OCI-LY7 (cell line): ENCODE data around the gene LHFPL2. TPM values are rescaled to one million over a fixed set of nuclear protein-coding genes. Genes with fewer than 3 reads are reported as not detected.

Experiments used
- BruUV-seq: library from RNA; stranded (reverse); fragments of 400-500 nt; replicated peaks from 2 replicates; lab custom pipeline; 2021; lab: Mats Ljungman, UMichigan
- CTCF ChIA-PET: fragments of 300-600 bp; sonication (Branson Sonifier 250); formaldehyde crosslinking; loops from one replicate; lab custom pipeline; 2022; ENCODE audit warnings: antibody characterized with exemption; ENCODE audit not compliant: unreplicated experiment; lab: Charles Lee
- POLR2A ChIA-PET: fragments of 300-600 bp; sonication (Branson Sonifier 250); formaldehyde crosslinking; loops from one replicate; lab custom pipeline; 2022; ENCODE audit warnings: antibody characterized with exemption; lab: Charles Lee
- DNase-seq: peaks from one replicate; pipeline ENCODE4 v3.0.0-alpha.2; 2015; ENCODE audit warnings: low spot score
- H2AFZ ChIP-seq: fragments of 200-600 bp; sonication (generic), shearing (Covaris generic); 2 replicates; pipeline ENCODE4 v1.6.1; 2014; ENCODE audit warnings: mild to moderate bottlenecking, antibody characterized with exemption, low read length, moderate library complexity
- H3K27ac ChIP-seq: fragments of 200-600 bp; sonication (generic); 2 replicates; pipeline ENCODE4 v1.5.1; 2014; ENCODE audit warnings: mixed run types, low read depth, mild to moderate bottlenecking, moderate library complexity, low read length, inconsistent platforms; ENCODE audit not compliant: poor library complexity, severe bottlenecking
- H3K36me3 ChIP-seq: fragments of 200-600 bp; sonication (generic); 2 replicates; pipeline ENCODE4 v1.6.1; 2014; ENCODE audit warnings: mild to moderate bottlenecking, antibody characterized with exemption, low read length, moderate library complexity, mixed read lengths; ENCODE audit not compliant: insufficient read depth
- H3K4me1 ChIP-seq: fragments of 200-600 bp; sonication (generic); 2 replicates; pipeline ENCODE4 v1.5.1; 2014; ENCODE audit warnings: mild to moderate bottlenecking, low read length; ENCODE audit not compliant: insufficient read depth, poor library complexity, severe bottlenecking
- H3K4me2 ChIP-seq: fragments of 200-600 bp; sonication (generic); 2 replicates; pipeline ENCODE4 v1.6.1; 2014; ENCODE audit warnings: mild to moderate bottlenecking, low read length
- H3K4me3 ChIP-seq: fragments of 200-600 bp; sonication (generic); 2 replicates; pipeline ENCODE4 v1.5.1; 2014; ENCODE audit warnings: mild to moderate bottlenecking, low read depth, low read length; ENCODE audit not compliant: poor library complexity, severe bottlenecking
- H3K79me2 ChIP-seq: fragments of 200-600 bp; sonication (generic); 2 replicates; pipeline ENCODE4 v1.6.1; 2016; ENCODE audit warnings: low read depth, mild to moderate bottlenecking, low read length, moderate library complexity, mixed read lengths; ENCODE audit not compliant: insufficient read depth
- H3K9me2 ChIP-seq: fragments of 200-600 bp; sonication (generic); 2 replicates; pipeline ENCODE4 v1.6.1; 2016; ENCODE audit warnings: mild to moderate bottlenecking, low read length, mixed read lengths; ENCODE audit not compliant: insufficient read depth
- H3K9me3 ChIP-seq: fragments of 200-600 bp; sonication (generic); 2 replicates; pipeline ENCODE4 v1.6.1; 2014; ENCODE audit warnings: mild to moderate bottlenecking, mixed run types, low read length, mixed read lengths
- H4K20me1 ChIP-seq: fragments of 200-600 bp; sonication (generic); 2 replicates; pipeline ENCODE4 v1.6.1; 2014; ENCODE audit warnings: mild to moderate bottlenecking, antibody characterized with exemption, low read length, moderate library complexity, mixed read lengths; ENCODE audit not compliant: insufficient read depth
- EZH2phosphoT487 ChIP-seq: fragments of 200-600 bp; sonication (generic); IDR thresholded peaks from 2 replicates; pipeline ENCODE4 v1.6.1; 2018; ENCODE audit warnings: low read depth, borderline replicate concordance, mild to moderate bottlenecking, mixed run types, antibody characterized with exemption, low read length, moderate library complexity, mixed read lengths
- intact Hi-C: fragments of 100-400 bp; cut with micrococcal nuclease; formaldehyde crosslinking; loops from one replicate; pipeline ENCODE4 v1.10.0; 2022; ENCODE audit not compliant: unreplicated experiment
- total RNA-seq, 2 experiments: library from RNA; depleted of rRNA in 1 of 2; stranded (reverse); fragments of >200 nt in 1 of 2; shearing (Covaris generic) in 1 of 2; gene quantifications; 2 replicates each; pipeline ENCODE4 v1.2.3, GENCODE V29; 2014 to 2022
- TF ChIP-seq, protein P1 (sequence below): fragments of 200-600 bp; sonication (generic); conservative IDR thresholded peaks from 2 replicates; pipeline ENCODE4 v1.5.1; 2014; ENCODE audit warnings: mild to moderate bottlenecking, antibody characterized with exemption, low read length, moderate library complexity, mixed read lengths

The LHFPL2 gene
- total RNA-seq, 2 experiments from 2014 or later, result 12.2 to 24.0 TPM

GRCh38 chr5:78541086-78541654, 107.4 kb downstream of the LHFPL2 start:
- CTCF ChIA-PET, result no interaction called here
- no peak for DNase-seq
- H4K20me1 ChIP-seq, result no peaks in the 10 kb centered on the region
- BruUV-seq, result no TSS peak
- no peaks in the 10 kb centered on the region for H3K36me3 ChIP-seq
- H3K79me2 ChIP-seq, result no peaks in the 10 kb centered on the region
- intact Hi-C loops, result no loop called here
- no peaks in the 10 kb centered on the region for H3K9me2 ChIP-seq
- TF ChIP-seq EZH2phosphoT487, result no peak
- TF ChIP-seq, protein P1, sequence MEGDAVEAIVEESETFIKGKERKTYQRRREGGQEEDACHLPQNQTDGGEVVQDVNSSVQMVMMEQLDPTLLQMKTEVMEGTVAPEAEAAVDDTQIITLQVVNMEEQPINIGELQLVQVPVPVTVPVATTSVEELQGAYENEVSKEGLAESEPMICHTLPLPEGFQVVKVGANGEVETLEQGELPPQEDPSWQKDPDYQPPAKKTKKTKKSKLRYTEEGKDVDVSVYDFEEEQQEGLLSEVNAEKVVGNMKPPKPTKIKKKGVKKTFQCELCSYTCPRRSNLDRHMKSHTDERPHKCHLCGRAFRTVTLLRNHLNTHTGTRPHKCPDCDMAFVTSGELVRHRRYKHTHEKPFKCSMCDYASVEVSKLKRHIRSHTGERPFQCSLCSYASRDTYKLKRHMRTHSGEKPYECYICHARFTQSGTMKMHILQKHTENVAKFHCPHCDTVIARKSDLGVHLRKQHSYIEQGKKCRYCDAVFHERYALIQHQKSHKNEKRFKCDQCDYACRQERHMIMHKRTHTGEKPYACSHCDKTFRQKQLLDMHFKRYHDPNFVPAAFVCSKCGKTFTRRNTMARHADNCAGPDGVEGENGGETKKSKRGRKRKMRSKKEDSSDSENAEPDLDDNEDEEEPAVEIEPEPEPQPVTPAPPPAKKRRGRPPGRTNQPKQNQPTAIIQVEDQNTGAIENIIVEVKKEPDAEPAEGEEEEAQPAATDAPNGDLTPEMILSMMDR, result no peak
- H3K9me3 ChIP-seq, result no peaks in the 10 kb centered on the region
- peaks cover 13% of the 10 kb centered on the region for H3K4me1 ChIP-seq
- POLR2A ChIA-PET, result interaction anchor here (1.2 kb wide), 1 partner anchor 31 kb away, joined by 3 read pairs; no protein-coding TSS in a partner anchor
- H3K4me3 ChIP-seq, result no peak overlapping the region
- no peak overlapping the region for H2AFZ ChIP-seq
- H3K27ac ChIP-seq, result no peak overlapping the region
- H3K4me2 ChIP-seq, result no peak overlapping the region

- Histone ChIP-seq H3K9me2 (no peaks in the 10 kb centered on the region), H3K27ac (no peak overlapping the region), H3K4me3 (no peak overlapping the region), H3K4me2 (no peak overlapping the region), H3K9me3 (no peaks in the 10 kb centered on the region), H4K20me1 (no peaks in the 10 kb centered on the region), H3K79me2 (no peaks in the 10 kb centered on the region), H3K36me3 (no peaks in the 10 kb centered on the region), H3K4me1 (peaks cover 13% of the 10 kb centered on the region), H2AFZ (no peak overlapping the region)
- no TSS peak for BruUV-seq
- intact Hi-C loops, result no loop called here
- DNase-seq, result no peak
- ChIA-PET CTCF (no interaction called here), POLR2A (no interaction called here)
- TF ChIP-seq EZH2phosphoT487, result no peak
- TF ChIP-seq, protein P1, result no peak
Observed at GRCh38 chr5:78540335-78541085, 108.1 kb downstream of the LHFPL2 start.
